Uterus (tissue), 2 donors: ENCODE data around the gene ABLIM2.

Experiments
- CTCF ChIP-seq, 4 experiments: fragments of 200-600 bp in 2 of 4; fragments of 450-650 bp in 2 of 4; sonication (generic) in 2 of 4; IDR thresholded peaks; one replicate each; pipeline ENCODE4 v1.5.1; 2016 to 2019; ENCODE audit warnings: antibody characterized with exemption in 4 of 4, mild to moderate bottlenecking in 2 of 4, moderate library complexity in 1 of 4
- POLR2A ChIP-seq, 2 donors: fragments of 450-650 bp; IDR thresholded peaks; one replicate each; pipeline ENCODE4 v1.6.1; 2016; ENCODE audit warnings: antibody characterized with exemption in 2 of 2, mild to moderate bottlenecking in 1 of 2, moderate library complexity in 1 of 2

GRCh38 chr4:7956934-7957656 lies 201.5 kb downstream of the ABLIM2 start:
- no peak for TF ChIP-seq CTCF (IDR thresholded peaks at IDR 0.05)
- TF ChIP-seq POLR2A (IDR thresholded peaks at IDR 0.05): no peak
